GM19372 (cell line): ENCODE data around the gene MYBBP1A.

Experiments used
- ATAC-seq: cut with Tn5 transposase; IDR thresholded peaks from one replicate; pipeline ENCODE4 v1.9.1; 2021; ENCODE audit warnings: mild to moderate bottlenecking, low read depth, moderate library complexity; ENCODE audit not compliant: unreplicated experiment

MYBBP1A gene

GRCh38 chr17:4507361-4508111, 47.6 kb downstream of the MYBBP1A start:
- ATAC-seq: no peak

- no peak for ATAC-seq
Observed at GRCh38 chr17:4506892-4507291, 48.3 kb downstream of the MYBBP1A start.

DNA sequence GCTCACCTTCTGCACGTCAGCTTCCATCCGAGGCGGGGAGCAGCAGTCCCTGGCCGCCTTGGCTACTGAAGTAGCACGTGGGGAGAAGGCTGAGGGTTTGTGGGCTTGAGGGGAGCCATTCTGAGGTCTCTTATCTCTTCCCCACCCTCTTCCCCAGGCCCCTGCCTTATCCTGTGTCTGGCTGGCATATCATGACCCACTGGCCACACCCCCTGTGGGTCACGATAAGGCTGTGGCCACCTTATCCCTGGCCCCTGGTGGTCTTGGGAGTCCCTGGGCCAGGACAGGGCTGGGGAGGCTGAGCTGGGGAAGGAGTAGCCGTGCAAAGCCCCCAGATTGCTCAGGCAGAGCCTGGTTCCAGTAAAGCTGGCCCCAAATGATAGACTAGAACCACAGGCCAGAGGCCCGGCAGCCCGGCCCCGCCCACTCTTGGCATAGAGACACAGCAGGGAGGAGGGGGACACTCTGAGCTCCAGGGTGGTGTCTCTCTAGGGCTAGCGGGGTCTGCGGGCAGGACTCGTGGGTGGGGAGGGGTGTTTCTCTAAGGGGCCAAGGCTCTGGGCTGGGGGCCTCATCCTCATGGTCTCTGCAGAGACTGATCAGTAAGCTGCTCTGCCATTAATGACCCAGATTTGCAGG, 48.9 kb downstream of the MYBBP1A start:
- ATAC-seq: no peak

GRCh38 chr17:4505187-4505586, 50.0 kb downstream of the MYBBP1A start:
- ATAC-seq: no peak

GRCh38 chr17:4504188-4504587, 51.0 kb downstream of the MYBBP1A start:
- ATAC-seq: no peak

GRCh38 chr17:4503283-4504025, 51.7 kb downstream of the MYBBP1A start:
- ATAC-seq: no peak

DNA sequence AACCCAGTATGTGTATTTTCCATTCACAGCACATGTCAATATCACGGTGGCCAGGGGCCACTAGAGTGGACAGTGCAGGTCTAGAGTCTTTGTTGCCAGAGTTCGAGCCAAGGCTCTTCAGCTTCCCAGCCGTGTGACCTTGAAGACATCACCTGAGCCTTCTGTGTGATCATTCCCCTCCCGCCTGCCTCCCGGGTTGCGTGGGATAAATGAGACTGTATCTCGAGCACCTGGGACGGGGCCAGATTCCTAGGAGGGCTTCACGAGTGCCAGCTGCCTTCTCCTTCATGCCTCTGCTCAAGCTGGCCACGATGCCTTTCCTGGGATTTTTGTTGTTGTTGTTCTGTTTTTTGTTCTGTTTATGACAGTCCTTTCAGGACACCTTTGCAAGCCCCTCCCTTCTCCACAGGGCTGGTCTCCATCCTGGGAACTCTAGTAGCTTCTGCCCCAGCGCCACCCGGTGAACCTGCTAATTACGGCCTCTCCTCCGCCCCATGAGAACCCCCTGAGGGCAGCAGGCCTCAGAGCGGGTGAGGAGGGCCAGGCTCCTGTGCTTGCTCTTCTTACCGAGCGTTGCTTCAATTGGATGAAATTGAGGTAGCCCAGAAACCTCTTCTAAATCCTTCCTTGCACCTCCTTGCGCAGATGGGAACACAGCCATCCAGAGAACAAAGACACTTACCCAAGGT, 52.6 kb downstream of the MYBBP1A start:
- no peak for ATAC-seq

DNA sequence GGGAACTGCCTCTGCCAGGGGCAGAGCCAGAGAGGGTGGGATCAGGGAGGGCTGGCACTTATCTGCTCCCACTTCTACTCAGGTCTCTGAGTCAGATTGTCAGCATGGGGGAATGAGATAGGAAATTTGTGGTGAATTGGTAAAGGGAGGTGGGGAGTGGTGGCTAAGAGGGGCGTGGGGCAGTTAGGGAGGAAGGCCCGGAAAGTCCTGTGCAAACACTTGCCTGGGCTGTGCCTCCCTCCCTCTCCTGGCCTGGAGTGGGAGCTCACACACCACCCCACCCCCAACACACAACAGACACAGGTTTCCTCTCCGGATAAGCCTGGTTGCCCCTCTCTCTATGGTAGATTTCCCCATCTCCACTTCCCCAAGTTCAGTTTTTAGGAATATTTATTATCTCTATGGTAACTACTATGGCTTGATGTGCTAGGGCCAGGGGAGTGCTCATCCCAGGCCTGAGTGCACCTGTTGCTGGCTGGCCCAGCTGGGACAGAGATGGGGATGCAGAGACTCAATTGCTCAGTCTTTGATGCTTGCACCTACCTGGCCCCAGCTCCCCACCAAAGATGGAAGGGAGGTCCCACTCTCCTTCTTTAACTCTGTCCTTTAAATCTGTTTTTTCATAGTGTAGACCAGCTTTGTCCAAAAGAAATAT, 53.8 kb downstream of the MYBBP1A start:
- no peak for ATAC-seq

- no peak for ATAC-seq
Observed at GRCh38 chr17:4500191-4500571, 55.0 kb downstream of the MYBBP1A start.

DNA sequence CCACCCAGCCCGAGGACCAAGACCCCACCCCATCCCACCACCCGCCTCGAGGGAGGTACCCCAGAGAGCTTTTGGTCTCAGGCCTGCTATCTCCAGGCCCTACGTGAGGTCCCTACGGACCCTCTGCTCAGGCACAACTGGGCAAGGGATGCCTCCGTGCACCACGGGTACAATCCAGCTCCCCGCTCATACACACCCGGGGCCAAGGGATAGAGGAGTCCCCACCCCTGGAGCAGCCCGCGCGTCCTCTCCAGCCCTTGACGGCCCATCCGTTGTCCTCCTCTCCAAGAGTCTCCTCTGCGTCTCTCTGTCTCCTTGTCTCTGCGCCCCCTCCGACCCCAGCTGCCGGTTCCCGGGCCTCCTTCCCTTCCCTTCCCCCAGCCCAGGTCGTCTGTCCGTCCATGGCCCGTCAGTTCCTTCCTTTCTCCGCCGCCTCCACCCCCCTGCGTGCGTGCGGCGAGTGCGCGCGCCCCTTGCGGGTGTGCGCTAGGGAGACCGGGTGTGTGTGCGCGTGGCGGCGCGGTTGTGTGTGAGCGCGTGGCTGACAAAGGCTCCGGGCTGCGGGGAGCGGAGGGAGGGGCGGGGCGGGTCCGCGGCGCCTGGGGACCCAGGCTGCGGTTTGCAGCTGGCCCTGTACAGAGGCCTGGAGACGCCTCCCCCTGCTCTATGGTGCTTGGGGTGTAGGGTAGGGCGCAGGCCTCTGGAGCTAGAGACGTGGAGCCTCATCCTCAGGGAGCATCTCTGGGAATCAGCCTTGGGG, 55.6 kb downstream of the MYBBP1A start:
- no peak for ATAC-seq

GRCh38 chr17:4498461-4499397, 56.5 kb downstream of the MYBBP1A start, which contains the start of gene SPNS2:
TSS of gene SPNS2 (plus strand) at chr17:4498881. CDS start at chr17:4499048, 167 bp downstream.
- no peak for ATAC-seq

GRCh38 chr17:4497101-4497824, 57.9 kb downstream of the MYBBP1A start:
- ATAC-seq: no peak

DNA sequence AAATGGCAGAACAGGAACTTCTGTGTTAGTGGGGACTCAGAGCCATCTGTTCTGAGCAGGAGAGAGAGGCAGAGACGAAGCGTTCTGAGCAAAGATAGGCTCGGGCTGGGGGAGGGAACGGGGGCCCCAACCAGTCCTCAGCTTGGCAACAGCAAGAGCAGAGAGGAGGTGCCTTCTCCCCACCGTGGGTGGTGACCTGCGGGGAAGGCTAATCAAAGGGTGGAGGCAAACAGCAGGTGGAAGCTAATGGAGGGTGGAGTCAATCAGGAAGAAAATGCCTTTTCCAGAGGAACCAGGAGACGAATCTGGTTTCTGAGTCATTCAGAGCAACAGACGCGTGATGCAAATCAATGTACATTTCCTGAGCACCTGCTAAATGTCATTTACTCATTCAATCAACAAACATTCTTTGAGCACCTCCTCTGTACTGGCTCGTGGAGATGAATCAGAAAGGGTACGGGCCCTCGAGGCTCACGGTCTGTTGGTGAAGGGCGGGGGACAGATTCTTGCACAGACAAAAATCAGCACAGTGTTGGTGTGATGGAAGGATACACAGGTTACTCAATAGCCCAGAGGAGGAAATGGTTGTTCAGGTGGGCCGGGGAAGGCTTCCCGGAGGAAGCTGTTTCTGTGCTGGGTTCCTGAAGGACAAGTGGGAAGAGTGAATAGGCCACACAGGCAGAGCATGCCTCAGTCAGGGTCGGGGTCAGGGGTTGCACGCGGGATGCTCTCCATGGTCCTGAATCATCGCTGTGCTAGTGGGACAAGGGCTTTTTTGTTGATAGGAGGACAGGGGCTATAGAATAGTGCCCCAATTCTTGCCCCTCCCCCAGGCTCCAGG, 62.2 kb downstream of the MYBBP1A start:
- no peak for ATAC-seq

- no peak for ATAC-seq
Observed at GRCh38 chr17:4490637-4491061, 64.5 kb downstream of the MYBBP1A start.

GRCh38 chr17:4490109-4490591, 65.0 kb downstream of the MYBBP1A start:
- ATAC-seq: no peak

- ATAC-seq: no peak
Observed at GRCh38 chr17:4488989-4489595, 66.1 kb downstream of the MYBBP1A start.
